WTC11 (cell line): Measurements from ENCODE around the gene MBD6. TPM values are rescaled to one million over a fixed set of nuclear protein-coding genes. Genes with fewer than 3 reads are reported as not detected.

Source experiments
- ATAC-seq: fragments of 200-7000 bp; cut with Tn5 transposase; 2 replicates; pipeline ENCODE4 v1.10.0; 2021; ENCODE audit warnings: mild to moderate bottlenecking, moderate library complexity
- CTCF ChIA-PET: fragments of 300-600 bp; sonication (Branson Sonifier 250); formaldehyde crosslinking; loops from one replicate; lab custom pipeline; 2021; ENCODE audit warnings: antibody characterized with exemption; lab: Charles Lee
- POLR2A ChIA-PET: fragments of 350-600 bp; sonication (Branson Sonifier 250); formaldehyde crosslinking; loops from one replicate; lab custom pipeline; 2021; ENCODE audit warnings: antibody characterized with exemption; lab: Charles Lee
- DNase-seq: peaks from one replicate; pipeline ENCODE4 v3.0.0; 2021; ENCODE audit warnings: low spot score
- H3K27ac Mint-ChIP-seq: 2 replicates; pipeline ENCODE4 v1.8.0; 2021; ENCODE audit warnings: mixed read lengths
- H3K27me3 Mint-ChIP-seq: 2 replicates; pipeline ENCODE4 v1.8.0; 2021; ENCODE audit warnings: low read depth, mild to moderate bottlenecking, moderate library complexity, mixed read lengths
- H3K36me3 Mint-ChIP-seq: 2 replicates; pipeline ENCODE4 v1.8.0; 2021; ENCODE audit warnings: mixed read lengths
- H3K4me1 Mint-ChIP-seq: 2 replicates; pipeline ENCODE4 v1.8.0; 2022; ENCODE audit warnings: mixed read lengths
- H3K4me3 Mint-ChIP-seq: 2 replicates; pipeline ENCODE4 v1.8.0; 2021; ENCODE audit warnings: mild to moderate bottlenecking, moderate library complexity, mixed read lengths
- H3K9me3 Mint-ChIP-seq: 2 replicates; pipeline ENCODE4 v1.8.0; 2021; ENCODE audit warnings: mixed read lengths
- ATF3 ChIP-seq: sonication (generic); formaldehyde crosslinking; conservative IDR thresholded peaks from 2 replicates; pipeline ENCODE4 v1.8.1; 2022; ENCODE audit warnings: mild to moderate bottlenecking, missing genetic modification reagents
- CREB1 ChIP-seq: sonication (generic); formaldehyde crosslinking; IDR thresholded peaks from 2 replicates; pipeline ENCODE4 v1.8.0; 2023; ENCODE audit warnings: mild to moderate bottlenecking, missing genetic modification reagents
- NR3C1 ChIP-seq: sonication (generic); formaldehyde crosslinking; conservative IDR thresholded peaks from 2 replicates; pipeline ENCODE4 v1.8.1; 2023; ENCODE audit warnings: low read depth, mild to moderate bottlenecking, missing genetic modification reagents
- RORB ChIP-seq: fragments of 250-450 bp; sonication (Bioruptor Pico); IDR thresholded peaks from 2 replicates; pipeline ENCODE4 v1.9.0; 2021; ENCODE audit warnings: mild to moderate bottlenecking
- SP1 ChIP-seq: sonication (generic); formaldehyde crosslinking; conservative IDR thresholded peaks from 2 replicates; pipeline ENCODE4 v1.8.1; 2022; ENCODE audit warnings: missing genetic modification reagents
- TEAD1 ChIP-seq: sonication (generic); formaldehyde crosslinking; IDR thresholded peaks from 2 replicates; pipeline ENCODE4 v1.8.0; 2022; ENCODE audit warnings: mild to moderate bottlenecking, missing genetic modification reagents
- ZBTB43 ChIP-seq: sonication (generic); formaldehyde crosslinking; IDR thresholded peaks from 2 replicates; pipeline ENCODE4 v1.8.1; 2023; ENCODE audit warnings: mild to moderate bottlenecking, missing genetic modification reagents
- ZNF425 ChIP-seq: fragments of 250-450 bp; sonication (Bioruptor Pico); conservative IDR thresholded peaks from 2 replicates; pipeline ENCODE4 v1.9.0; 2021; ENCODE audit warnings: mild to moderate bottlenecking
- total RNA-seq: library from RNA; stranded (reverse); gene quantifications from 3 replicates; pipeline ENCODE4 v1.2.3, GENCODE V29; 2021
- TF ChIP-seq, protein P1 (sequence below): sonication (generic); formaldehyde crosslinking; IDR thresholded peaks from 2 replicates; pipeline ENCODE4 v1.8.0; 2022; ENCODE audit warnings: mild to moderate bottlenecking, missing genetic modification reagents
- TF ChIP-seq, protein P2 (sequence below): sonication (generic); formaldehyde crosslinking; IDR thresholded peaks from 2 replicates; pipeline ENCODE4 v1.8.1; 2022; ENCODE audit warnings: missing genetic modification reagents, borderline replicate concordance
- TF ChIP-seq, protein P3 (sequence below): sonication (generic); formaldehyde crosslinking; IDR thresholded peaks from 2 replicates; pipeline ENCODE4 v1.8.0; 2022; ENCODE audit warnings: missing genetic modification reagents
- TF ChIP-seq, protein P4 (sequence below): sonication (generic); formaldehyde crosslinking; IDR thresholded peaks from 2 replicates; pipeline ENCODE4 v1.8.1; 2022; ENCODE audit warnings: low read depth, mild to moderate bottlenecking, moderate library complexity, missing genetic modification reagents, borderline replicate concordance
- TF ChIP-seq, protein P5 (sequence below): fragments of 200-600 bp; IDR thresholded peaks from 2 replicates; pipeline ENCODE4 v1.8.0; 2022; ENCODE audit warnings: antibody characterized with exemption

MBD6 gene
- total RNA-seq, 1 experiment from 2014 or later, result 46.3 TPM

DNA sequence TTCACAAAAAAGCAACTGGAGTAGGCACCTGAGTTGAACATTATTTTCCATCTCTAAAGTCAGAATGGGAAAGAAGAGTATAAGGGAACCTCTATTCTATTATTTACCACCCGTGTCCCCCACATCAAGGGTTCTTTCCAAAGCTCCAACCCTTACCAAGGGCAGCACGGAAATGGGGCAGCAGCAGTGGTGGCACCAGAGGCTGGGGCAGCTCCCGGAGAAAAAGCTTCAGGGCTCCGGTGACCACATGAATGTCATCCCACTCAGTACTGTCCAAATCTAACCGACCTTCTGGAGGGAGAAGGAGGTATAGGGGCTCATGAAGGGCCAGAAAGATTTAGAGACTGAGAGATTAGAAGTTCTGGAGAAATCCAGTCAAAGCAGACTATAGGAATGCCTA lies 48.7 kb upstream of the MBD6 start:
- ATAC-seq, result no peak
- DNase-seq, result no peak
- no peaks in the 10 kb centered on the region for H3K36me3 Mint-ChIP-seq
- POLR2A ChIA-PET, result no interaction called here
- H3K27ac Mint-ChIP-seq, result no peak overlapping the region
- CTCF ChIA-PET, result interaction anchor here (2.1 to 5.0 kb wide), 5 partner anchors 11 to 231 kb away, joined by 7 to 88 read pairs (median 20); partner anchors contain the start of genes GLI1 and INHBE
- TF ChIP-seq, protein P1, sequence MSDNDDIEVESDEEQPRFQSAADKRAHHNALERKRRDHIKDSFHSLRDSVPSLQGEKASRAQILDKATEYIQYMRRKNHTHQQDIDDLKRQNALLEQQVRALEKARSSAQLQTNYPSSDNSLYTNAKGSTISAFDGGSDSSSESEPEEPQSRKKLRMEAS (CRISPR knock-in tag), result no peak
- TF ChIP-seq, protein P2, sequence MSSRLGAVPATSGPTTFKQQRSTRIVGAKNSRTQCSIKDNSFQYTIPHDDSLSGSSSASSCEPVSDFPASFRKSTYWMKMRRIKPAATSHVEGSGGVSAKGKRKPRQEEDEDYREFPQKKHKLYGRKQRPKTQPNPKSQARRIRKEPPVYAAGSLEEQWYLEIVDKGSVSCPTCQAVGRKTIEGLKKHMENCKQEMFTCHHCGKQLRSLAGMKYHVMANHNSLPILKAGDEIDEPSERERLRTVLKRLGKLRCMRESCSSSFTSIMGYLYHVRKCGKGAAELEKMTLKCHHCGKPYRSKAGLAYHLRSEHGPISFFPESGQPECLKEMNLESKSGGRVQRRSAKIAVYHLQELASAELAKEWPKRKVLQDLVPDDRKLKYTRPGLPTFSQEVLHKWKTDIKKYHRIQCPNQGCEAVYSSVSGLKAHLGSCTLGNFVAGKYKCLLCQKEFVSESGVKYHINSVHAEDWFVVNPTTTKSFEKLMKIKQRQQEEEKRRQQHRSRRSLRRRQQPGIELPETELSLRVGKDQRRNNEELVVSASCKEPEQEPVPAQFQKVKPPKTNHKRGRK, result no peak
- TF ChIP-seq, protein P3, sequence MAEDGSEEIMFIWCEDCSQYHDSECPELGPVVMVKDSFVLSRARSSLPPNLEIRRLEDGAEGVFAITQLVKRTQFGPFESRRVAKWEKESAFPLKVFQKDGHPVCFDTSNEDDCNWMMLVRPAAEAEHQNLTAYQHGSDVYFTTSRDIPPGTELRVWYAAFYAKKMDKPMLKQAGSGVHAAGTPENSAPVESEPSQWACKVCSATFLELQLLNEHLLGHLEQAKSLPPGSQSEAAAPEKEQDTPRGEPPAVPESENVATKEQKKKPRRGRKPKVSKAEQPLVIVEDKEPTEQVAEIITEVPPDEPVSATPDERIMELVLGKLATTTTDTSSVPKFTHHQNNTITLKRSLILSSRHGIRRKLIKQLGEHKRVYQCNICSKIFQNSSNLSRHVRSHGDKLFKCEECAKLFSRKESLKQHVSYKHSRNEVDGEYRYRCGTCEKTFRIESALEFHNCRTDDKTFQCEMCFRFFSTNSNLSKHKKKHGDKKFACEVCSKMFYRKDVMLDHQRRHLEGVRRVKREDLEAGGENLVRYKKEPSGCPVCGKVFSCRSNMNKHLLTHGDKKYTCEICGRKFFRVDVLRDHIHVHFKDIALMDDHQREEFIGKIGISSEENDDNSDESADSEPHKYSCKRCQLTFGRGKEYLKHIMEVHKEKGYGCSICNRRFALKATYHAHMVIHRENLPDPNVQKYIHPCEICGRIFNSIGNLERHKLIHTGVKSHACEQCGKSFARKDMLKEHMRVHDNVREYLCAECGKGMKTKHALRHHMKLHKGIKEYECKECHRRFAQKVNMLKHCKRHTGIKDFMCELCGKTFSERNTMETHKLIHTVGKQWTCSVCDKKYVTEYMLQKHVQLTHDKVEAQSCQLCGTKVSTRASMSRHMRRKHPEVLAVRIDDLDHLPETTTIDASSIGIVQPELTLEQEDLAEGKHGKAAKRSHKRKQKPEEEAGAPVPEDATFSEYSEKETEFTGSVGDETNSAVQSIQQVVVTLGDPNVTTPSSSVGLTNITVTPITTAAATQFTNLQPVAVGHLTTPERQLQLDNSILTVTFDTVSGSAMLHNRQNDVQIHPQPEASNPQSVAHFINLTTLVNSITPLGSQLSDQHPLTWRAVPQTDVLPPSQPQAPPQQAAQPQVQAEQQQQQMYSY (CRISPR knock-in tag), result no peak
- TF ChIP-seq TEAD1 (no peak), NR3C1 (CRISPR knock-in tag) (no peak), SP1 (no peak), ZBTB43 (CRISPR knock-in tag) (no peak), CREB1 (no peak), ATF3 (CRISPR knock-in tag) (no peak), RORB (CRISPR knock-in tag) (no peak), ZNF425 (CRISPR knock-in tag) (no peak)
- TF ChIP-seq, protein P4, sequence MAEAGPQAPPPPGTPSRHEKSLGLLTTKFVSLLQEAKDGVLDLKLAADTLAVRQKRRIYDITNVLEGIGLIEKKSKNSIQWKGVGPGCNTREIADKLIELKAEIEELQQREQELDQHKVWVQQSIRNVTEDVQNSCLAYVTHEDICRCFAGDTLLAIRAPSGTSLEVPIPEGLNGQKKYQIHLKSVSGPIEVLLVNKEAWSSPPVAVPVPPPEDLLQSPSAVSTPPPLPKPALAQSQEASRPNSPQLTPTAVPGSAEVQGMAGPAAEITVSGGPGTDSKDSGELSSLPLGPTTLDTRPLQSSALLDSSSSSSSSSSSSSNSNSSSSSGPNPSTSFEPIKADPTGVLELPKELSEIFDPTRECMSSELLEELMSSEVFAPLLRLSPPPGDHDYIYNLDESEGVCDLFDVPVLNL, result no peak
- TF ChIP-seq, protein P5, sequence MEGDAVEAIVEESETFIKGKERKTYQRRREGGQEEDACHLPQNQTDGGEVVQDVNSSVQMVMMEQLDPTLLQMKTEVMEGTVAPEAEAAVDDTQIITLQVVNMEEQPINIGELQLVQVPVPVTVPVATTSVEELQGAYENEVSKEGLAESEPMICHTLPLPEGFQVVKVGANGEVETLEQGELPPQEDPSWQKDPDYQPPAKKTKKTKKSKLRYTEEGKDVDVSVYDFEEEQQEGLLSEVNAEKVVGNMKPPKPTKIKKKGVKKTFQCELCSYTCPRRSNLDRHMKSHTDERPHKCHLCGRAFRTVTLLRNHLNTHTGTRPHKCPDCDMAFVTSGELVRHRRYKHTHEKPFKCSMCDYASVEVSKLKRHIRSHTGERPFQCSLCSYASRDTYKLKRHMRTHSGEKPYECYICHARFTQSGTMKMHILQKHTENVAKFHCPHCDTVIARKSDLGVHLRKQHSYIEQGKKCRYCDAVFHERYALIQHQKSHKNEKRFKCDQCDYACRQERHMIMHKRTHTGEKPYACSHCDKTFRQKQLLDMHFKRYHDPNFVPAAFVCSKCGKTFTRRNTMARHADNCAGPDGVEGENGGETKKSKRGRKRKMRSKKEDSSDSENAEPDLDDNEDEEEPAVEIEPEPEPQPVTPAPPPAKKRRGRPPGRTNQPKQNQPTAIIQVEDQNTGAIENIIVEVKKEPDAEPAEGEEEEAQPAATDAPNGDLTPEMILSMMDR, result no peak
- peaks cover 80% of the 10 kb centered on the region for H3K27me3 Mint-ChIP-seq
- no peaks in the 10 kb centered on the region for H3K9me3 Mint-ChIP-seq
- H3K4me3 Mint-ChIP-seq, result no peak overlapping the region
- H3K4me1 Mint-ChIP-seq, result peaks cover 31% of the 10 kb centered on the region
